GM19328 (cell line): Measurements from ENCODE around the gene OR6N1.

Source experiments
- ATAC-seq: cut with Tn5 transposase; IDR thresholded peaks from one replicate; pipeline ENCODE4 v1.9.1; 2021; ENCODE audit warnings: mild to moderate bottlenecking, moderate library complexity; ENCODE audit not compliant: unreplicated experiment

The OR6N1 gene

GRCh38 chr1:158771950-158772866 is at the start of gene OR6N1:
Gene OR6N1, minus strand, starts transcription at chr1:158772195. Its CDS starts 5,513 bp downstream, at chr1:158766682.
- ATAC-seq = no peak

GRCh38 chr1:158821723-158822122 is 49.7 kb upstream of the OR6N1 start:
- no peak for ATAC-seq

DNA sequence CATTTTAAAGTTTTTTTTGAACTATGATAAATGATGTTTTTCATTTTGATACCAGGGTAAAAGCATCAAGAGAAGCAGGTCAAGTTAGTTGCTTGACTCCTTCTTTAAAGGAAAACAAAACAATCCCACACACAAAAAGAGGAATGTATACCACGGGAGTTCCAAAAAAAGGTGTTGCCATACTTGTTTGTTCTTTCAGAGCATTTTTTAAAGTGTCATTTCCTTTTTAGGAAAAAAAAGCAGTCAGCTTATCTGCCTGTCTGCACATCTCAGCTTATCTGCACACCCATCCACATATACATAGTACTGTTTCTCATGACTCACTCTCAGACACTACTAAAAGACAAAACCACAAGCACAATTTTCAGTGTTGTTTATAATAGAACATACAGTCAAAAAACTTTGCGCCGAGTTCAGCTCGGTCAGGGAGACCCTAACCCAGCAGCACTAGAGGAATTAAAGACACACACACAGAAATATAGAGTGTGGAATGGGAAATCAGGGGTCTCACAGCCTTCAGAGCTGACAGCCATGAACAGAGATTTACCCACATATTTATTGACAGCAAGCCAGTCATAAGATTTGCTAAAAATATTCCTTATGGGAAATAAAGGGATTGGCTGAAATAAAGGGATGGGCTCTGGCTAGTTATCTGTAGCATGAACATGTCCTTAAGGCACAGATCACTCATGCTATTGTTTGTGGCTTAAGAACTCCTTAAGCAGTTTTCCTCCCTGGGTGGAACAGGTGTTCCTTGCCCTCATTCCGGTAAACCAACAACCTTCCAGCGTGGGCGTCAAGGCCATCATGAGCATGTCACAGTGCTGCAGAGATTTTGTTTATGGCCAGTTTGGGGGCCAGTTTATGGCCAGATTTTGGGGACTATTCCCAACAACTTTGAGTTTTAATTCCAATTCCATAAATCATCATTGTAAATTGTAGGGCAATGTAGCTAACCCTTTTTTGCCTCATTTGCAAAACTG is 47.8 kb upstream of the OR6N1 start:
- ATAC-seq = peak; percentile 73

DNA sequence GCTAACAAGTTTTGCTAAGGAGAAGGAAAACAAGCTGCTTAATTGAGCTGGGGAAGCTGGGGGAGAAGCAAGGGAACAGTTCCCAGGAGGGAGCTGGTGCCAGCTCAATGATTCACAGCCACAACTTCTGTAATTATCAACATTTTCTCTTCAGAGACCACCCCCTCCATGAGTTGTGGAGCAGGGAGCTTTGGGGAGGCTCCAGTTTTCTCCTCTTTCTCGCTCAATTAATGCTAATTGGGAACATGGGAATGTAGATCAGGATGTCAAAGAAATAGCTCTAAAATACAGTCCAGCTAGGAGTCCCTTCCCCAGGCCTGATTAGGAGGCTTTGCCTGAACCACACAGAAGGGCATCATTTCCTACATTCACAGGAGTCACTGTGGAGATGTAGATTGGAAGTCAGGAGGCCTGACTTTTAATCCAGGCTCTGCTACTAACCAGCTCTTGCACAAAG is 47.0 kb upstream of the OR6N1 start:
- peak; percentile 20 for ATAC-seq

GRCh38 chr1:158818560-158818959 is 46.6 kb upstream of the OR6N1 start:
- no peak for ATAC-seq

GRCh38 chr1:158814970-158815369 is 43.0 kb upstream of the OR6N1 start:
- ATAC-seq = no peak

DNA sequence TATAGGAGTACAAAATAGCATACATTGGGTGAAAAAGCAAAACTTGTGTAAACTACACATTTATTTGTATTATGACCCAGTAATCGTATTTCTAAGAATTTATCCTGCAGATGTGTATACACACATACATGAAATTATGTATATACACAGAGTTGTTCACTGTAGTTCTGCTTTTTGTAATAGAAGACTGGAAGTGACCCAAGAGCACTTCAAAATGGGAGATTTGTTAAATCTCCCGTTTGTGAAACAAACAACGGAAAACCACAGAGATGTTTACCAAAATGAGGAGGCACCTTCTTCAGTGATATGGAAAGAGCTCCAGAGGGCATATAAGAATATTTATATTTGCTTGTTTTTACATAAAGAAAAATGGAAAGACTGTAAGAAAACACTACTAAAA is 41.2 kb upstream of the OR6N1 start:
- ATAC-seq = no peak

DNA sequence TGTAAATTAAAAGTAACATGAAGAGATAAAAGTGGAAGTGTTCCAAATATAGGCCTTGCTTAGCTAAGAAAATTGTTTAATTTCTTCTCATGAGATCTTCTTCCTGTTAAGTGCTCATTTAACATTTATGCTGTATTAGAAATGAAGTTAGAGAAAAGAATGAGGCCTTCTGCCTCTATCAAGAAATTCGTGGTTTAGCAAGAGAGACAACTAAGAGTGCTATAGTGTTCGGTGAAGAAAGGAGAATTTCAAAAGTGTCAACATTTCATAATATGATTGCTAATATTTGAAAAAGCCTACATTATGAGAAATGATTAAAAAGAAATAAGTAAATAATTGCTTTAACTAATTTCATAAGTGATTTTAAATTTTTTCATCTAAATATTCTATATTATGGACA is 40.3 kb upstream of the OR6N1 start:
- no peak for ATAC-seq

DNA sequence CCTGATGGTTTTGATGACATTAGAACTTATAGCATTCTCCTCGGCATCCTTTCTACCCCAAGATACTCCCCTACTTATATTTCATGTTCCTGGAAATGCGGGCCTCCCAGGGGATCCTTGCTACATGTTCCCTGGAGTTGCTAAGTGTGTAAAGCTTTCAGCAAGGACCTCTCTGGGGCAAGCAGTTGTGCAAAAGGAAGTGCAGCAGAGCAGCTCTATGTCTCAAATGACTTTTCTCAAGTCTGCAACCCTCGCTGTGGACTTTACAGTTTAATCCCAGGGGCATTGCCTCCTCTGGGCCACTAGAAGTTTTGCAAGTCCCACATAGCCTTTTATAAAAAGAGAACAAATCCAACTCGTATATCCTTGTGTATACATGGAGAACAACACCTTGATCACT is 38.3 kb upstream of the OR6N1 start:
- ATAC-seq = no peak

- no peak for ATAC-seq
Measured at GRCh38 chr1:158809862-158810261, 37.9 kb upstream of the OR6N1 start.

DNA sequence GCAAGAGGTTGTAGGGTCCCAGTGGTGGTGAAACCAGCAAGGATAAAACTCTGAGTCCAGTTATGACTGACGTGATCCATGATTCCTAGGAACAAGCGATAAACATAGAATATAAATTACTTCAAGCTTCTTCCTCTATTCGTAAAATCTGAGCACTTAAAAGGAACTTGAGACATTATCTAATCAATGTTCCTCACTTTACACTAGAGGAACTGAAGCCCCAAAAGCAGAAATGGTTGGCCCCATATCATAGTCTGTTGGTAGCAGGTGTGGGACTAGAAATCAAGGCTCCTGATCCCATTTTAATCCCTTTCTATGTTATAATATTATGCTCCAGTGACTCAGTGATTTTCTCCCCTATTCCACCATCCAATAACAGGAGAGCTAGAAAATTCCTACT is 37.3 kb upstream of the OR6N1 start:
- no peak for ATAC-seq

GRCh38 chr1:158806916-158807536 is 35.0 kb upstream of the OR6N1 start:
- no peak for ATAC-seq

- no peak for ATAC-seq
Measured at GRCh38 chr1:158803678-158804077, 31.7 kb upstream of the OR6N1 start.

DNA sequence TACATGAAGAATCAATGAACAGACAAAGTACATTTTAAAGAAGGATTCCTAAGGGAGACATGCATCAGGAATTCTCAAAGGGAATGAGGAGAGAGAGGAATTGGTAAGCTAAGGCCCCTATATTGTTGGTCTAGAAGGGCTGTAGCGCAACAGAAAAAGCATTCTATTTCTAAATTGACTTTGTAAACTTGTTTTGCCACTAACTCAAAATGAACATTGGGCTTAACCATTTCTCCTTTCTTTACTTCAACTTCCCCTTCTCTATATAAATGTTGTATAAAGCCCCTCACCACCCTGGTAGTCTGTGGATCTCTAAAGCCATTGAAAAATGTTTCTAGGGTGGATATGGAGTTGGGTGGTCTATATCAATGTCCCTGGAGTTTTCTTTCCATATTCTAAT is 29.4 kb upstream of the OR6N1 start:
- no peak for ATAC-seq

GRCh38 chr1:158800526-158800925 is 28.5 kb upstream of the OR6N1 start:
- ATAC-seq = no peak

DNA sequence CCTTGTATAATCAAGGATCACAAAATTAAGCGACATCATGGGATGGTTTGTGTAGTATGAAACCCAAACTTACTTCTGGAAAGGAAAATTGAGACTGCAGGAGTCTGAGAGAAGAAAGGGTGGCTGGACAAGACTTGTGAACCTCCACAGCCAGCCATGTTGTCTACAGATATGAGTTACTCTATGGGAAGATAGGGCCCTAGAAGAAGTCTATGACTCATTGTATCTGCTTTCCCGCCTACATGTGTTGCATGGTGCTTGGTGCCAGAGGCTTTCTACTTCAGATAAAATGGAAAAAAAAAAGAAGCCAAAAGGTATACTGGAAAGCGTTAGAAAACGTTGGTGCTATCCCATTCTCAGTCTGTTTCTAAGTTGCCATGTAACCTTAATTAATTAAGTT is 27.7 kb upstream of the OR6N1 start:
- no peak for ATAC-seq

DNA sequence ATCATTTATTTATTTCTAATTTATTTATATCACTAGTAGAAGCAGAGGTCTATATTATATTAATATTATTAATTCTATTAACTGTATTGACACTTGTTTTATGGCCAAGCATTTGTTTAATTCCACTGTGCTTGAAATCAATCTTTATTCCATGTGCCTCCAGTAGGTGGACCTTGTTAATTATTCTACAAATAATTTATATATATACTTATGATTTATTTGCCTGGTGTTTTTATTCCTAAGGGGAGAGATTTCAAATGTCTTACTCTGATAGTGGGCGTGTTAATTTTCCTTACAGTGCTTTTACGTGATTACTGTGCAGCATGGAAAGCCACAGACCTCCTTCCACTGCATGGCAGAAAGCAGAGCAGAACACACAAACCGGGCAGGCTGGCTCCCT is 26.5 kb upstream of the OR6N1 start:
- no peak for ATAC-seq

- ATAC-seq = no peak
Measured at GRCh38 chr1:158794247-158794646, 22.3 kb upstream of the OR6N1 start.

DNA sequence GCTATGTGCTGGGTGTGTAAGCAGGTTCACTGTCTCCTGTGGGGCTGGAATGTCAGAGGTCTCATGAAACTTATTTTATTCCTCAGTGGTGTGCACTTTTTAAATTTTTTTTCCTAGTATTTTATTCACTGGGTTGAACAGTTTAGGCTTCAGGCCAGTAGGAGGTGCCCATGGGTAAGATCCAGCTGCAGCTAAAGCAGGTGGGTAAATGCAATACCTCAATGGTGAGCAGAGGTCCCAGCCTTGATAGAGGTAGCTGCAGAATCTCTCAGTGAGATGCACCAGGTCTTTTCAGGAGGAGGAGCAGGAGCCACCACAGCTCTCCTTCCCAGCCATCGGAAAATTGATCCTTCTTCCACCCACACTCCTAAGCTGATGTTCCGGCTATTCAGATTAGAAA is 21.6 kb upstream of the OR6N1 start:
- no peak for ATAC-seq

GRCh38 chr1:158781104-158781503 is 9.1 kb upstream of the OR6N1 start, which contains the start of gene OR6N2:
Gene OR6N2, minus strand, starts transcription at chr1:158781204. Its CDS starts 3,569 bp downstream, at chr1:158777635.
- no peak for ATAC-seq

DNA sequence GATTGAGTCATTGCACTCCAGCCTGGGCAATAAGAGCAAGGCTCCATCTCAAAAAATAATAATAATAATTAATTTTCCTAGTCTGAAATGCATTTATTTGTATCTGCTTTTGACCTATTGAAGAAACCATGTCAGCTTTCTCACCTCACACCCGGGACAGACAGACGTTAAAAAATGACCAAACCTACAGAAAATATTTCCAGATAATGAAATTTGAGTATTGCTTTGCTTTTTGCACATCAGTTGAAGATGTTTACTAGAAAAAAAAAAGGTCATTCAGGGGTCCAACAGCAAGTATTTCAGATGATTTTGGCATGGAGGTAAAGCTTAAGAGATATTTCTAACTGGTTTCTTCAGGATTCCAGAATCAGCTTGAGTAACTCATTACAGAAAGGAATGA is 17.6 kb downstream of the OR6N1 start, which contains the start of gene OR6K6:
Gene OR6K6, plus strand, starts transcription at position 301 of the 400 bp plus-strand sequence. CDS start 168 bp downstream, outside the sequence.
- no peak for ATAC-seq
